Measurements from ENCODE around the gene SACS.
"Not testable (repeated sequence)": the region's sequence is repeated elsewhere in the genome, so short reads cannot be mapped to it uniquely, and the experiment has no call there.

Gene SACS

GRCh38 chr13:23322353-23323336 lies 110.9 kb downstream of the SACS start:
- DNase-seq = no peak
- in situ Hi-C loops (cut with MboI; ENCODE audit: low pct_unique_long_range_greater_than_20kb, low sequenced_read_pairs) = no loop called here

- in situ Hi-C loops (cut with MboI; ENCODE audit: low pct_unique_long_range_greater_than_20kb, low sequenced_read_pairs) = no loop called here
Measured at GRCh38 chr13:23321535-23322241, 111.8 kb downstream of the SACS start.

GRCh38 chr13:23320926-23321534 lies 112.5 kb downstream of the SACS start:
- in situ Hi-C loops (cut with MboI; ENCODE audit: low pct_unique_long_range_greater_than_20kb, low sequenced_read_pairs) = no loop called here
- no peak for DNase-seq

More at GRCh38 chr13:23321535-23322241, 111.8 kb downstream of the SACS start:
- no peak for DNase-seq

DNA sequence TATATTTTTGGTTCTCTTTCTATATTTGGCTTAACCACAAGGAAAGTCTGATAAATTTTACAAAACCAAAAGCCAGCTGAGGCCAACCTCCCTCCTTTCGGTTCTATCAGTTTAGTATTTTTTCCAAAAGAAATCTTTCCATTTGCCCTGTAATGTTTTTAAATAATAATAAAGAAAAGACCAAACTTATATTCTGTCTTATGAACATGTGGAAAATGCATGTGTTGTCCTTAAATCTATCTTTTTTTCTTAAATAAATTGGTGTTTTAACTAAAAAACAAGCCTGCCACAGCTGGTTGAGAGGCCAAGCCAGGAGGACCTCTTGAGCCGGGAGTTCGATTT lies 113.6 kb downstream of the SACS start:
- in situ Hi-C loops (cut with MboI; ENCODE audit: low pct_unique_long_range_greater_than_20kb, low sequenced_read_pairs) = no loop called here

DNA sequence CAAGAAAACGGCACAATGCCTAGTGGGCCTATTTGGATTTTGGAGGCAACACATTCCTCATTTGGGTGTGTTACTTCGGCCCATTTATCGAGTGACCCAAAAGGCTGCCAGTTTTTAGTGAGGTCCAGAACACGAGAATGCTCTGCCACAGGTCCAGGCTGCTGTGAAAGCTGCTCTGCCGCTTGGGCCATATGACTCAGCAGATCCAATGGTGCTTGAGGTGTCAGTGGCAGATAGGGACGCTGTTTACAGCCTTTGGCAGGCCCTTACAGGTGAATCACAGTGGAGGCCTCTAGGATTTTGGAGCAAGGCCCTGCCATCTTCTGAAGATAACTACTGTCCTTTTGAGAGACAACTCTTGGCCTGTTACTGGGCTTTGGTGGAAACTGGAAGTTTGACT lies 118.7 kb downstream of the SACS start:
- in situ Hi-C loops (cut with MboI; ENCODE audit: low pct_unique_long_range_greater_than_20kb, low sequenced_read_pairs); DNase-seq: not testable (repeated sequence)

More for the DNA sequence above, 113.6 kb downstream of the SACS start:
- no peak for DNase-seq

DNA sequence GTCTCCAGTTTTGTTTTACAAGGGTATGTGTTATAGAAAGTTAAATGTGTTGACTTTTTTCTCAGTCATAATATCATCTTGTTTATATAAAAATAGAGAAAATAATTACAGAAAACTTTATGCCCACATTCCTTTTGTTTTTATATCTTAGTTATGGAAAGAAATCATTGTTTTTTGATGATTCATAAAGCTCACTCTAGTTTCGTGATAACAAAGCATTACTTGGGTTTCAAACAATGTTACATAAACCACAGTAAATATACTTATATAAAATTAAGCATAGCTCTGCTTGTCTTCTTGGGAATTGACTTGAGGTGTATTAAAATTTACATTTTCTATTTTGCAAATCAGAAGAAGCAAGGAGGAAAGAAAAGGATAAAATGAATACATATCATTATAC lies 140.9 kb downstream of the SACS start:
- DNase-seq = no peak
- in situ Hi-C loops (cut with MboI; ENCODE audit: low pct_unique_long_range_greater_than_20kb, low sequenced_read_pairs) = no loop called here

DNA sequence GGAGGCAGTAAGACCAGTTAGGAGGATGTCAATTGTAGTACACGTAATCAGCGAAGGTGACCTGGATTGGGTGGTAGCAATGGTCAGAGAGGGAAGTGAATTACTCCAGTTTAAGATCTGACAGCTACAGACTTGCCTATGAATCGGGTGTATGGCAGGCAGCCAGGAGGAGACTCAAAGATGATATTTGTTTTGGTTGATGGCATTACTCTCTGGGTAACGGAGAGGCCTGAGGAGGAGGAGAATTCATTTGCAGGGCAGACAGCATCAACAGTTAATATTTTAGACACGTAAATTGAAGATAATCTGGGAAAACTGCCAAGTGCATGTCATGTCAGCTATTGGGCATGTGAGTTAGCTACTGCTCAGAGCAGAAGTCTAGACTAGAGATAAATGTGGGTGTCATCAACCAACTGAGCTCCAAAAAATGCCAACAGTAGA lies 143.6 kb downstream of the SACS start:
- in situ Hi-C loops (cut with MboI; ENCODE audit: low pct_unique_long_range_greater_than_20kb, low sequenced_read_pairs) = no loop called here
- DNase-seq = no peak

- DNase-seq = no peak
- in situ Hi-C loops (cut with MboI; ENCODE audit: low pct_unique_long_range_greater_than_20kb, low sequenced_read_pairs) = no loop called here
Measured at GRCh38 chr13:23288995-23289394, 144.5 kb downstream of the SACS start.

GRCh38 chr13:23288564-23288963 lies 144.9 kb downstream of the SACS start:
- no peak for DNase-seq
- in situ Hi-C loops (cut with MboI; ENCODE audit: low pct_unique_long_range_greater_than_20kb, low sequenced_read_pairs) = no loop called here

DNA sequence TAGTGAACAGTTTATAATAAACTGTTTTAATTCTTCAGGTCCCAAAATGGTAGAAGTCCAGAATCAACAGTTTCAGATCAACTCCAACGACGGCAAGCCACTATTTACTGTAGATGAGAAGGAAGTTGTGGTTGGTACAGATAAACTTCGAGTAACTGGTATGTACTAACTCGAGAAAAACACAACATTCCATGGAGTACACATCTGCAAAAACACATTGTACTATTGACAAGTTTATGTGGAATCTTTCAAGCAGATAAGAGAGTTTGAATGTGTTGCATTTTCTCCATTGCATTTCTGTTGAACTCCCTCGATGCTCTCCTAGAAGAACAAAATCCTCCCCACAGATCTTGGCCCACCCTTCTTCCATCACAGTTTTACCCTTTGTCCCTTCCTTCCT lies 154.2 kb downstream of the SACS start:
- no peak for DNase-seq
- in situ Hi-C loops (cut with MboI; ENCODE audit: low pct_unique_long_range_greater_than_20kb, low sequenced_read_pairs) = no loop called here
